CD4-positive, alpha-beta memory T cell (primary cell): ENCODE measurements around the gene HPN. TPM values are rescaled to one million over a fixed set of nuclear protein-coding genes. Genes with fewer than 3 reads are reported as not detected.

Experiments
- CTCF ChIA-PET: fragments of 350-600 bp; sonication (Branson Sonifier 250); formaldehyde crosslinking; loops from one replicate; lab custom pipeline; 2021; ENCODE audit warnings: inconsistent platforms; ENCODE audit not compliant: partially characterized antibody; lab: Charles Lee
- POLR2A ChIA-PET: fragments of 350-600 bp; sonication (Branson Sonifier 250); formaldehyde crosslinking; loops from one replicate; lab custom pipeline; 2021; ENCODE audit not compliant: partially characterized antibody; lab: Charles Lee
- DNase-seq, 5 donors: peaks; one replicate each; pipeline versions ENCODE4 v3.0.0 to v3.0.0-alpha.2; 2020 to 2022; ENCODE audit warnings: mixed read lengths in 1 of 5
- H3K27ac ChIP-seq: one replicate; pipeline ENCODE4 v1.7.0; 2013; ENCODE audit warnings: low read depth, low read length
- H3K27me3 ChIP-seq: 2 replicates; pipeline ENCODE4 v1.7.0; 2013; ENCODE audit warnings: mild to moderate bottlenecking, low read length, moderate library complexity; ENCODE audit not compliant: insufficient read depth
- H3K36me3 ChIP-seq: 2 replicates; pipeline ENCODE4 v1.7.0; 2013; ENCODE audit warnings: mild to moderate bottlenecking, low read length, moderate library complexity; ENCODE audit not compliant: insufficient read depth
- H3K4me1 ChIP-seq: 2 replicates; pipeline ENCODE4 v1.7.0; 2013; ENCODE audit warnings: mild to moderate bottlenecking, low read length, moderate library complexity; ENCODE audit not compliant: insufficient read depth
- H3K4me3 ChIP-seq, 2 donors: one replicate each; pipeline ENCODE4 v1.7.0; 2013; ENCODE audit warnings: low read length in 2 of 2, mild to moderate bottlenecking in 1 of 2
- H3K9me3 ChIP-seq, 2 donors: one replicate each; pipeline ENCODE4 v1.7.0; 2013; ENCODE audit warnings: low read length in 2 of 2, control low read depth in 1 of 2; ENCODE audit not compliant: control insufficient read depth in 1 of 2
- H3K27ac Mint-ChIP-seq, 7 donors: one replicate each; pipeline ENCODE4 v1.8.0; 2020 to 2021; ENCODE audit warnings: mixed read lengths in 7 of 7, mild to moderate bottlenecking in 6 of 7, inconsistent platforms in 3 of 7, moderate library complexity in 3 of 7
- H3K27me3 Mint-ChIP-seq, 2 donors: one replicate each; pipeline ENCODE4 v1.8.0; 2020 to 2021; ENCODE audit warnings: mixed read lengths in 2 of 2
- H3K36me3 Mint-ChIP-seq, 2 donors: one replicate each; pipeline ENCODE4 v1.8.0; 2020 to 2021; ENCODE audit warnings: mixed read lengths in 2 of 2, inconsistent platforms in 1 of 2, mild to moderate bottlenecking in 1 of 2
- H3K4me1 Mint-ChIP-seq, 4 donors: one replicate each; pipeline ENCODE4 v1.8.0; 2020 to 2021; ENCODE audit warnings: mixed read lengths in 4 of 4, mild to moderate bottlenecking in 1 of 4
- H3K4me3 Mint-ChIP-seq, 8 donors: one replicate each; pipeline ENCODE4 v1.8.0; 2020 to 2021; ENCODE audit warnings: mixed read lengths in 8 of 8, mild to moderate bottlenecking in 7 of 8, moderate library complexity in 6 of 8, inconsistent platforms in 3 of 8
- H3K9me3 Mint-ChIP-seq, 8 donors: one replicate each; pipeline ENCODE4 v1.8.0; 2020 to 2021; ENCODE audit warnings: mixed read lengths in 8 of 8, mild to moderate bottlenecking in 5 of 8, inconsistent platforms in 3 of 8, moderate library complexity in 1 of 8
- intact Hi-C: fragments of 100-400 bp; cut with micrococcal nuclease; formaldehyde crosslinking; loops from one replicate; pipeline ENCODE4 v1.15.1; 2023
- polyA plus RNA-seq, 2 donors: library from polyadenylated mRNA; unstranded; fragments of 300-500 nt; fragmentation: Illumina TruSeq; gene quantifications; one replicate each; pipeline ENCODE4 v1.2.3, GENCODE V29; 2021
- total RNA-seq, 2 experiments: library from RNA; stranded (reverse); gene quantifications; one replicate each; pipeline ENCODE4 v1.2.3, GENCODE V29; 2021

Gene HPN
- total and polyA plus RNA-seq, 4 experiments from 2014 or later: 0.15 to 0.57 TPM; not detected in 2

DNA sequence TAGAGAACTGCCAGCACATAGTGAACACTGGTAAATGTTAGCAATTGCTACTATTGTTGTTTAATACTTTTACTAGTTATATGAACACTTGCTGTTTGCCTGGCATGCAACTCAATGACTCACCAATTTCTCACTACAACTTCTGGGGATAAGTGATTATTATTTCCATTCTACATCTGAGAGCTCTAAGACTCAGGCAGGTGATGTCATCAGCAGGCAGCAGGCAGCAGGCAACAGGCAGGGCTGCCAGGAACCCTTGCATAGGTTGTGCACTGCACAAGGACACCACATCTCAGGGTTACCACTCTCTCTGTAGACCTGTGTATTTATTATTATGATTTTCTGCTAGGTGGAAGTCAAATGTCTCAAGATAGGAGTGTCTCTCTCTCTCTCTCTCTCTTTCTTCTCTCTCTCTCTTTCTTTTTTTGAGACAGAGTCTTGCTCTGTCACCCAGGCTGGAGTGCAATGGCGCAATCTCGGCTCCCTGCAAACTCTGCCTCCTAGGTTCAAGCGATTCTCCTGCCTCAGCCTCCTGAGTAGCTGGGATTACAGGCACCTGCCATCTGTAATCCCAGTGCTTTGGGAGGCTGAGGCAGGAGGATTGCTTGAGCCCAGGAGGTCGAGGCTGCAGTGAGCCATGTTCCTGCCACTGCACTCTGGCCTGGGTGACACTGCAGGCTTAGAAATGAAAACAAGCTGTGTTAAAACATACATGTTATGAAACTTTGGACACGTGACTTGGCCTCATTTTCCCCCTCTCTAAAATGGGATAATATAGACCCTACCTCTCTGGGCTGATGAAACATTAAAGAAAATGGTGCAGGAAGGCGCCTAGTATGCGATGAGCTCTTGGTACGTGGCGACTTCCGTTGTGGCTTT lies 22.7 kb downstream of the HPN start:
- Histone ChIP-seq H3K27ac (no peak overlapping the region), H3K36me3 (no peaks in the 10 kb centered on the region), H3K4me3 (no peak overlapping the region), H3K4me1 (peaks cover 6% of the 10 kb centered on the region), H3K27me3 (no peaks in the 10 kb centered on the region), H3K9me3 (no peaks in the 10 kb centered on the region)
- Mint-ChIP-seq H3K36me3 (no peaks in the 10 kb centered on the region), H3K4me1 (peaks cover 4 to 10% (median 6%) of the 10 kb centered on the region in 4 donors), H3K9me3 (no peaks in the 10 kb centered on the region), H3K27me3 (peaks cover 1 to 2% of the 10 kb centered on the region in 2 donors), H3K27ac (peak overlapping the region in 3 of 7 donors; percentile 2 to 66 (median 62)), H3K4me3 (no peak overlapping the region)
- ChIA-PET POLR2A (interaction anchor here (0.6 to 1.0 kb wide), 3 partner anchors 20 to 320 kb away, joined by 3 to 5 read pairs (median 3); no protein-coding TSS in a partner anchor), CTCF (interaction anchor here (0.8 to 1.0 kb wide), 2 partner anchors 18 to 200 kb away, joined by 3 read pairs; no protein-coding TSS in a partner anchor)
- intact Hi-C loops: no loop called here
- DNase-seq: no peak

DNA sequence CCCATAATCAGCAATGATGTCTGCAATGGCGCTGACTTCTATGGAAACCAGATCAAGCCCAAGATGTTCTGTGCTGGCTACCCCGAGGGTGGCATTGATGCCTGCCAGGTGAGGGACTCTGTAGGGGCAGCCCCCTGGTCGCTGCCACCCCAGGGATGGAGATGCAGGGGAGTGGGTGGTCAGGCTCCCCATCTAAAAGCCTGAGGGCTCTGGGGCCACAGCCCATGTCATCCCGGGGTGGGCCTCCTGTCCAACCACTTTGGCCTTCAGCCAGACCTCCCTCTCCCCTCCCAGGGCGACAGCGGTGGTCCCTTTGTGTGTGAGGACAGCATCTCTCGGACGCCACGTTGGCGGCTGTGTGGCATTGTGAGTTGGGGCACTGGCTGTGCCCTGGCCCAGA lies 24.1 kb downstream of the HPN start:
- H3K4me1 Mint-ChIP-seq: peaks cover 4 to 10% (median 6%) of the 10 kb centered on the region in 4 donors
- Histone ChIP-seq H3K36me3 (no peaks in the 10 kb centered on the region), H3K9me3 (peaks cover 0 to 3% of the 10 kb centered on the region in 2 donors), H3K27me3 (no peaks in the 10 kb centered on the region), H3K4me1 (peaks cover 6% of the 10 kb centered on the region), H3K27ac (no peak overlapping the region), H3K4me3 (no peak overlapping the region)
- ChIA-PET POLR2A (no interaction called here), CTCF (interaction anchor here (1.3 to 3.3 kb wide), 5 partner anchors 9 to 152 kb away, joined by 5 to 32 read pairs (median 7); partner anchors contain the start of gene FXYD5)
- H3K9me3 Mint-ChIP-seq: peaks cover 0 to 4% (median 2%) of the 10 kb centered on the region in 8 donors
- H3K27ac Mint-ChIP-seq: no peak overlapping the region
- DNase-seq: no peak
- peaks cover 1 to 2% of the 10 kb centered on the region in 2 donors for H3K27me3 Mint-ChIP-seq
- no peak overlapping the region for H3K4me3 Mint-ChIP-seq
- peaks cover 0 to 1% of the 10 kb centered on the region in 2 donors for H3K36me3 Mint-ChIP-seq
- intact Hi-C loops: no loop called here

DNA sequence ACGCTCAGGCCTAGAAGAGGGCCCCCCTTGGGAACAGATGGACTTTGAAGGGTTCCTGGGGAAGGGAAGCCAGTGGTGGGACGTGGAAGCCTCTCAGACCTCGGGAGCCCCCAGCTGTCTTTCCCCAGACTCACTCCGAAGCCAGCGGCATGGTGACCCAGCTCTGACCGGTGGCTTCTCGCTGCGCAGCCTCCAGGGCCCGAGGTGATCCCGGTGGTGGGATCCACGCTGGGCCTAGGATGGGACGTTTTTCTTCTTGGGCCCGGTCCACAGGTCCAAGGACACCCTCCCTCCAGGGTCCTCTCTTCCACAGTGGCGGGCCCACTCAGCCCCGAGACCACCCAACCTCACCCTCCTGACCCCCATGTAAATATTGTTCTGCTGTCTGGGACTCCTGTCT lies 24.6 kb downstream of the HPN start:
- Histone ChIP-seq H3K27me3 (no peaks in the 10 kb centered on the region), H3K9me3 (peaks cover 0 to 3% of the 10 kb centered on the region in 2 donors), H3K27ac (no peak overlapping the region), H3K4me1 (peaks cover 6% of the 10 kb centered on the region), H3K36me3 (no peaks in the 10 kb centered on the region), H3K4me3 (no peak overlapping the region)
- POLR2A ChIA-PET: interaction anchor here (1.3 kb wide), 1 partner anchor 52 kb away, joined by 4 read pairs; no protein-coding TSS in a partner anchor
- no peak for DNase-seq
- Mint-ChIP-seq H3K9me3 (peaks cover 0 to 7% (median 5%) of the 10 kb centered on the region in 8 donors), H3K4me3 (no peak overlapping the region), H3K36me3 (peaks cover 0 to 4% of the 10 kb centered on the region in 2 donors), H3K27me3 (peaks cover 1 to 2% of the 10 kb centered on the region in 2 donors), H3K4me1 (peaks cover 4 to 10% (median 6%) of the 10 kb centered on the region in 4 donors), H3K27ac (peak overlapping the region in 1 of 7 donors; percentile 31)
- CTCF ChIA-PET: interaction anchor here (0.7 to 3.3 kb wide), 27 partner anchors 10 to 429 kb away, joined by 3 to 32 read pairs (median 4); partner anchors contain the start of genes FXYD5 and LGI4
- intact Hi-C loops: no loop called here

DNA sequence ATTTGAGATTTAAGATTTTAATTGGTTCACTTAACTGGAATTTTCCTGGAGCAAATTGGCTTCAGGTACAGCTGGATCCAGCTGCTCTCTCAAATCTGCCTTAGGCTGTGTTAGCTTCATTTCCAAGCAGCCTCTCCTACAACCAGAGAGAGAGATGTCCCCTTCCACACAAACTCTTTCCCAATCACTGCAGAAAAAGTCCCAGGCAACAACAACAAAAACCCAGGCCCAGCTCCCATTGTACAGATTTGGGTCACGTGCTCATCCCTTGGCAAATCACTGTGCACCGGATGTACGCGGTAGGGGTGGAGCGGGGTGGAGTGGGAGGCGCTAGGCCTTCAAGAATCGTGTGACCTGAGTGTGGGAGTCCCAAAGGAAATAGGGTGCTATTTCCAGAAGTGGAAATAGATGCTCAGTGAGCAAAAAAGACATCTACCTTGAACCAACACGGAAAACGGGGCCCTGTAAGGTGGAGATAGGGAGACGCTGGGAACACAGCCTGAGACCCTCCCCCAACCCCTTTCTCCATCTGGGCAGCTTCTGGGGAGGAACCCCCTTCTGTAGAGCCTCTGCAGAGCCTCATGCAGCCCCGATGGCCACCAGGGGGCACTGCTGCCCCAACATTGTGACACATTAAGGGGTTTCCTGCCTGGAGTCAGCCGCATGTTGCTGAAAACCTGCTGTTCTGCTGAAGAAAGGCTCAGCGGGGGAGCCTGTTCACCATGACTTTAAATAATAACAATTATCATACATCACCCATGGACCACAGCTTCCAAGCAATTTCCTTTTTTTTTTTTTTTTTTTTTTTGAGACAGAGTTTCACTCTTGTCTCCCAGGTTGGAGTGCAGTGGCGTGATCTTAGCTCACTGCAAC lies 25.4 kb downstream of the HPN start:
- peak; percentile 83 to 85 (median 85) for DNase-seq
- ChIA-PET POLR2A (interaction anchor here (0.7 to 1.3 kb wide), 3 partner anchors 52 to 87 kb away, joined by 3 to 4 read pairs (median 4); no protein-coding TSS in a partner anchor), CTCF (interaction anchor here (0.7 to 3.3 kb wide), 37 partner anchors 11 to 565 kb away, joined by 3 to 32 read pairs (median 4); partner anchors contain the start of genes FXYD5 and LGI4)
- peaks cover 0 to 3% of the 10 kb centered on the region in 2 donors for H3K9me3 ChIP-seq
- peak overlapping the region in 6 of 7 donors; percentile 43 to 83 (median 71) for H3K27ac Mint-ChIP-seq
- peaks cover 0 to 4% of the 10 kb centered on the region in 2 donors for H3K36me3 Mint-ChIP-seq
- H3K36me3 ChIP-seq: no peaks in the 10 kb centered on the region
- H3K27me3 Mint-ChIP-seq: peaks cover 1 to 2% of the 10 kb centered on the region in 2 donors
- no peak overlapping the region for H3K4me3 Mint-ChIP-seq
- peaks cover 0 to 9% (median 5%) of the 10 kb centered on the region in 8 donors for H3K9me3 Mint-ChIP-seq
- H3K4me1 Mint-ChIP-seq: peaks cover 4 to 10% (median 6%) of the 10 kb centered on the region in 4 donors
- H3K4me1 ChIP-seq: peaks cover 6% of the 10 kb centered on the region
- H3K4me3 ChIP-seq: no peak overlapping the region
- no peaks in the 10 kb centered on the region for H3K27me3 ChIP-seq
- H3K27ac ChIP-seq: no peak overlapping the region
- intact Hi-C loops: loop anchor here (1.0 kb wide), 3 partner anchors 74 to 428 kb away; no protein-coding TSS in a partner anchor

DNA sequence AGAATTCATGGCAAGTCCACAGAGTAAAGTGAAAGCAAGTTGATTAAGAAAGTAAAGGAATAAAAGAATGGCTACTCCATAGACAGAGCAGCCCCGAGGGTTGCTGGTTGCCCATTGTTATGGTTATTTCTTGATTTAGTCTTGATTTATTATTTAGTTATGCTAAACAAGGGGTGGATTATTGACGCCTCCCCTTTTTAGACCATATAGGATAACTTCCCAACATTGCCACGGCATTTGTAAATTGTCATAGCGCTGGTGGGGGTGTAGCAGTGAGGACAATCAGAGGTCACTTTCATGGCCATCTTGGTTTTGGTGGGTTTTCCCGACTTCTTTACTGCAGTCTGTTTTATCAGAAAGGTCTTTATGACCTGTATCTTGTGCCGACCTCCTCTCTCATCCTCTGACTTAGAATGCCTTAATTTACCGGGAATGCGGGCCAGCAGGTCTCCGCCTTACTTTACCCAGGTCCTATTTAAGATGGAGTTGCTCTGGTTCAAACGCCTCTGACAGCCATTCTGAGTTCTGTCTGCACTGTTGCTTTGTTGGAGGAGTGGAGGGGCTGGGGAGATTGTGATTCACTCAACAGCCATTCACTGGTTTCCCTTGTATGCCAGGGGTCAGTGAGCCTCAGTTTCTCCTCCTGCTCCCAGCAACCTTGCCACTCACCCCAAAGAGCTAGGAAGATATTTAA lies 27.6 kb downstream of the HPN start:
- Mint-ChIP-seq H3K27me3 (peaks cover 1 to 2% of the 10 kb centered on the region in 2 donors), H3K36me3 (peaks cover 0 to 4% of the 10 kb centered on the region in 2 donors), H3K9me3 (peaks cover 0 to 9% (median 5%) of the 10 kb centered on the region in 8 donors), H3K27ac (no peak overlapping the region), H3K4me3 (peak overlapping the region in 1 of 8 donors; percentile 30), H3K4me1 (peaks cover 4 to 10% (median 6%) of the 10 kb centered on the region in 4 donors)
- Histone ChIP-seq H3K4me3 (no peak overlapping the region), H3K4me1 (peaks cover 6% of the 10 kb centered on the region), H3K27ac (no peak overlapping the region), H3K36me3 (no peaks in the 10 kb centered on the region), H3K9me3 (peaks cover 0 to 3% of the 10 kb centered on the region in 2 donors), H3K27me3 (no peaks in the 10 kb centered on the region)
- DNase-seq: no peak
- POLR2A ChIA-PET: no interaction called here
- intact Hi-C loops: no loop called here
- CTCF ChIA-PET: interaction anchor here (0.7 to 3.3 kb wide), 6 partner anchors 13 to 283 kb away, joined by 3 to 32 read pairs (median 4); partner anchors contain the start of gene FXYD5

DNA sequence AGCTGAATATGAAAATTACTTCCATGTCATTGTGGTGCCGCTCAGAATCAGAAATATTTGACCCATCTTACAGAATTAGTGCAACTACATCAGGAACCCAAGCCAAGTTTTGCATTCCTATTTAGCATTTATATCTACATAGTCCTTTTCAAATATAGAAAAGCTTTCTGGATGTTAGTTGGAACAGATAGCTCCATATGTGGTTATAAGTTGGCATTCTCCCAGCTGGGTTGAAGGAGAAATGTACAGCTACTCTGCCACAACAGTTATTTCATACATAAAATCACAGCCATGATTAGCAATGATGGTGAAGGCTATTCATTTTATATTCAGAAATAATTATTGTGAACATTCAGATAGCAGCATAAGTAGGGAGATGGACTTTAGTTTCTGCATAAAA lies 28.2 kb downstream of the HPN start:
- Histone ChIP-seq H3K4me1 (peaks cover 6% of the 10 kb centered on the region), H3K36me3 (no peaks in the 10 kb centered on the region), H3K27me3 (no peaks in the 10 kb centered on the region), H3K4me3 (no peak overlapping the region), H3K27ac (no peak overlapping the region), H3K9me3 (peaks cover 0 to 3% of the 10 kb centered on the region in 2 donors)
- H3K9me3 Mint-ChIP-seq: peaks cover 0 to 9% (median 5%) of the 10 kb centered on the region in 8 donors
- ChIA-PET CTCF (interaction anchor here (0.7 to 2.1 kb wide), 7 partner anchors 21 to 283 kb away, joined by 3 to 7 read pairs (median 4); partner anchors contain the start of gene FXYD5), POLR2A (no interaction called here)
- peaks cover 4 to 10% (median 6%) of the 10 kb centered on the region in 4 donors for H3K4me1 Mint-ChIP-seq
- no peak for DNase-seq
- no peak overlapping the region for H3K4me3 Mint-ChIP-seq
- peaks cover 1 to 2% of the 10 kb centered on the region in 2 donors for H3K27me3 Mint-ChIP-seq
- peaks cover 0 to 4% of the 10 kb centered on the region in 2 donors for H3K36me3 Mint-ChIP-seq
- no peak overlapping the region for H3K27ac Mint-ChIP-seq
- intact Hi-C loops: no loop called here
